ENCODE data around the gene INPP5F.

DNA sequence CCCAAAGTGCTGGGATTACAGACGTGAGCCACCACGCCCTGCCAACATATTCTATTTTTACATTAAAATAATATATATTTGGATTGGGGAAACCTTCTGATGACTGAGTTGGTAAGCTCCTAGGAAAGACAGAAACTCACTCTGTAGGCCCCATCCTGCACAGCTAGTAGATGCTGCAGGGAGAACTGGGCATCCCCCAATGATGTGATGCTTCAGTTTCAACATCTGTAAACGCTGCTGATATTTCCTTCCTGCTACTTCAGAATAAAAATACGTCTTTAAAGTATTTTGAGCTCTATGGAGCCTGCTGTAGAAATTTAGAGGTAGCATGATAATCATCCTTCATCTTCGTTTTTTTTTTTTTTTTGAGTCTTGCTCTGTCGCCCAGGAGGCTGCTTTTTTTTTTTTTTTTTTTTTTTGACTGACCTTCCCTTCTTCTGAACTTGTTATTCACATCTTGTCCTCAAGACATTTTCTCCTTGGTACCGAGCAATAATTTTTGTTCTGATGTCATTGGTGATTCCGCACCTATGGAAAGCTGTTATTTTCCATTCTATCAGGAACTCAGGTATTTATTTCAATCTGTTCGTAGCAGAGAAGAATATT is 21.8 kb upstream of the INPP5F start:
- TF ChIP-seq, protein P1, sequence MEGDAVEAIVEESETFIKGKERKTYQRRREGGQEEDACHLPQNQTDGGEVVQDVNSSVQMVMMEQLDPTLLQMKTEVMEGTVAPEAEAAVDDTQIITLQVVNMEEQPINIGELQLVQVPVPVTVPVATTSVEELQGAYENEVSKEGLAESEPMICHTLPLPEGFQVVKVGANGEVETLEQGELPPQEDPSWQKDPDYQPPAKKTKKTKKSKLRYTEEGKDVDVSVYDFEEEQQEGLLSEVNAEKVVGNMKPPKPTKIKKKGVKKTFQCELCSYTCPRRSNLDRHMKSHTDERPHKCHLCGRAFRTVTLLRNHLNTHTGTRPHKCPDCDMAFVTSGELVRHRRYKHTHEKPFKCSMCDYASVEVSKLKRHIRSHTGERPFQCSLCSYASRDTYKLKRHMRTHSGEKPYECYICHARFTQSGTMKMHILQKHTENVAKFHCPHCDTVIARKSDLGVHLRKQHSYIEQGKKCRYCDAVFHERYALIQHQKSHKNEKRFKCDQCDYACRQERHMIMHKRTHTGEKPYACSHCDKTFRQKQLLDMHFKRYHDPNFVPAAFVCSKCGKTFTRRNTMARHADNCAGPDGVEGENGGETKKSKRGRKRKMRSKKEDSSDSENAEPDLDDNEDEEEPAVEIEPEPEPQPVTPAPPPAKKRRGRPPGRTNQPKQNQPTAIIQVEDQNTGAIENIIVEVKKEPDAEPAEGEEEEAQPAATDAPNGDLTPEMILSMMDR (IDR thresholded peaks at IDR 0.05), result no peak
- TF ChIP-seq EP300 (IDR thresholded peaks at IDR 0.05), result no peak
- TF ChIP-seq POLR2AphosphoS5 (IDR thresholded peaks at IDR 0.05), result no peak

Data from stomach (tissue), 4 donors.